Liver (tissue), 3 donors: ENCODE results near the gene TAGLN2.

Experiments
- ATF3 ChIP-seq: IDR thresholded peaks from 2 replicates; pipeline ENCODE4 v1.6.1; 2016; ENCODE audit warnings: antibody characterized with exemption
- CTCF ChIP-seq: fragments of 150-350 bp; IDR thresholded peaks from 2 replicates; pipeline ENCODE4 v1.5.1; 2017; ENCODE audit warnings: improper control_type of control experiment, low read depth, low read length; ENCODE audit not compliant: missing input control
- FOXA1 ChIP-seq: IDR thresholded peaks from 2 replicates; pipeline ENCODE4 v1.6.1; 2016; ENCODE audit warnings: antibody characterized with exemption
- JUND ChIP-seq, 2 donors: IDR thresholded peaks; 2 replicates each; pipeline ENCODE4 v1.6.1; 2016; ENCODE audit warnings: antibody characterized with exemption in 2 of 2
- MAX ChIP-seq: IDR thresholded peaks from 2 replicates; pipeline ENCODE4 v1.6.1; 2016; ENCODE audit warnings: antibody characterized with exemption
- RAD21 ChIP-seq, 2 donors: IDR thresholded peaks; 2 replicates each; pipeline ENCODE4 v1.6.1; 2016; ENCODE audit warnings: antibody characterized with exemption in 2 of 2, mild to moderate bottlenecking in 2 of 2
- REST ChIP-seq: IDR thresholded peaks from 2 replicates; pipeline ENCODE4 v1.6.1; 2016; ENCODE audit warnings: antibody characterized with exemption, mild to moderate bottlenecking
- RXRA ChIP-seq, 2 donors: IDR thresholded peaks; 2 replicates each; pipeline ENCODE4 v1.6.1; 2017 to 2018; ENCODE audit warnings: antibody characterized with exemption in 2 of 2, mild to moderate bottlenecking in 1 of 2
- TAF1 ChIP-seq: conservative IDR thresholded peaks from 2 replicates; pipeline ENCODE4 v1.6.1; 2016; ENCODE audit warnings: antibody characterized with exemption, mild to moderate bottlenecking
- donor health status: healthy.
- donor health status: healthy.

GRCh38 chr1:159915571-159916241 lies 9.6 kb downstream of the TAGLN2 start:
- TF ChIP-seq FOXA1 = no peak
- no peak for TF ChIP-seq TAF1
- TF ChIP-seq CTCF = no peak
- no peak for TF ChIP-seq REST
- TF ChIP-seq ATF3 = no peak
- no peak for TF ChIP-seq MAX
- no peak for TF ChIP-seq RXRA (IDR thresholded peaks at IDR 0.05)
- no peak for TF ChIP-seq RAD21 (IDR thresholded peaks at IDR 0.05)
- no peak for TF ChIP-seq JUND (IDR thresholded peaks at IDR 0.05)
